Breast epithelium (tissue), 4 donors: ENCODE results near the gene KIAA0825. TPM values are rescaled to one million over a fixed set of nuclear protein-coding genes. Genes with fewer than 3 reads are reported as not detected.

ENCODE experiments used
- DNase-seq, 2 donors: peaks; one replicate each; pipeline ENCODE4 v3.0.0-alpha.2; 2019; ENCODE audit warnings: low spot score in 2 of 2
- H3K27ac ChIP-seq, 2 donors: fragments of 200-600 bp; sonication (generic) in 1 of 2; one replicate each; pipeline ENCODE4 v1.5.1; 2016 to 2019; ENCODE audit warnings: mild to moderate bottlenecking in 1 of 2
- H3K27me3 ChIP-seq, 2 donors: fragments of 200-600 bp; sonication (generic) in 1 of 2; one replicate each; pipeline versions ENCODE4 v1.5.1 to v1.6.0; 2017 to 2019; ENCODE audit warnings: control low read depth in 1 of 2, mild to moderate bottlenecking in 1 of 2
- H3K36me3 ChIP-seq: fragments of 200-600 bp; one replicate; pipeline ENCODE4 v1.5.1; 2019
- H3K4me1 ChIP-seq, 2 donors: fragments of 200-600 bp; sonication (generic); one replicate each; pipeline ENCODE4 v1.5.1; 2016 to 2019; ENCODE audit warnings: control low read depth in 1 of 2
- H3K4me3 ChIP-seq, 3 donors: fragments of 200-600 bp; sonication (generic); 1 replicate in 2 of 3; 2 replicates in 1 of 3; pipeline ENCODE4 v1.5.1; 2016 to 2019; ENCODE audit warnings: mild to moderate bottlenecking in 3 of 3, moderate library complexity in 2 of 3
- H3K9me3 ChIP-seq, 2 donors: fragments of 200-600 bp; sonication (generic) in 1 of 2; one replicate each; pipeline ENCODE4 v1.5.1; 2016 to 2019; ENCODE audit warnings: control low read depth in 1 of 2
- CTCF ChIP-seq, 3 donors: fragments of 450-650 bp; IDR thresholded peaks; one replicate each; pipeline ENCODE4 v1.5.1; 2016 to 2017; ENCODE audit warnings: antibody characterized with exemption in 3 of 3, mild to moderate bottlenecking in 3 of 3, moderate library complexity in 3 of 3
- POLR2A ChIP-seq: fragments of 450-650 bp; IDR thresholded peaks from one replicate; pipeline ENCODE4 v1.6.1; 2016; ENCODE audit warnings: antibody characterized with exemption, mild to moderate bottlenecking, moderate library complexity
- POLR2AphosphoS5 ChIP-seq, 3 donors: sonication (generic); formaldehyde crosslinking; IDR thresholded peaks; one replicate each; pipeline ENCODE4 v1.6.1; 2017; ENCODE audit warnings: antibody characterized with exemption in 3 of 3
- intact Hi-C: fragments of 100-400 bp; cut with DNase I; formaldehyde crosslinking; loops from one replicate; pipeline ENCODE4 v1.15.1; 2023; ENCODE audit warnings: low total_unique reads
- total RNA-seq, 3 donors: library from RNA; depleted of rRNA; stranded (reverse); fragments of >200 nt; gene quantifications; one replicate each; pipeline ENCODE4 v1.1.0, GENCODE V29; 2016

KIAA0825 gene
- total RNA-seq: 10 to 100 TPM in 1 of 3 donors, 1 to 10 TPM in 2; 5.9 to 15.5 (median 7.9) TPM

DNA sequence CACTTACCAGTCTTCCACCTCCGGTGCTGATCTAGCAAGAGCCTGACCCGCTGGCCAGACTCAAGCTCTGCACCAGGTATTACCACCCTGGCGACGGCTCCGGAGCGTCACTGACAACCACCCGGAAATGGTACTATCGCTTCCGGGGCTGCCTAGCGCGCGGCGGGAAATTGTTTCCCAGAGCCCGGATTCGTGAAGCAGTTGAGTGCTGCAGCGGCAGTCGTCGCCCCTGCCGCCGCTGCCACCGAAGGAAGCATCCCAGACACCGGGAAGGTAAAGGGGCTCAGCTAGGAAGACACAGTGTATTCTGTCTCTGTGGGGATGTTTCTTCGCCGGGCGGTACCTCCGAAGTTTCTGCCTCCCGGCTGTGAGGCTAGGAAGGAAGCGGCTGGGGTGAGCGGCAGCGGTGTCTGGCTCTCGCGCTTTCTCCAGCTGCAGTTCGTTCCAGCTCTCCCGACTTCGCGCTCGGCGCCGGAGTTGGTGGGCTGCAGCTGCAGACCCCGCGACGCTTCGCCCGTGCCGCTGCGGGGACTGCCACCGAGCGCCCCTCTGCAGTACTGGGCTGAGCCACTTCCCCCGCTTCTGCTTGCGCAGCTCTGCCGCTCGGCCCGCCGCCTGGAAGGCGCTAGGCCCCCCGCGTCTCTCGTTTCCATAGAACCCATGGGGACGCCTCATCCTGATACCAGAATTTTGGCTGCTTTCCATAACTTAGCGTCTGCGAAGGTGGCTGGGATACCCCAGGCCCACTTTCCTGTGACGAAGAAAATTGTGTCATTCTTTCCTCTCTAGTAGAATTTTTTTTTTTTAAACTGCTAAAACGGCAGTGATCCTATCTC is at the start of gene KIAA0825, which contains the start of gene SLF1:
Gene KIAA0825 (minus strand): TSS at position 112 of the 836 bp plus-strand sequence. CDS start 81,478 bp downstream, outside the sequence.
Gene SLF1 (plus strand): TSS at position 177 of the 836 bp plus-strand sequence. CDS start 10,142 bp downstream, outside the sequence.
- peaks cover 0 to 8% of the 10 kb centered on the region in 2 donors for H3K4me1 ChIP-seq
- H3K27me3 ChIP-seq: no peaks in the 10 kb centered on the region
- H3K4me3 ChIP-seq: peak within 1 kb of the TSS; percentile 54 to 90 (median 78)
- H3K27ac ChIP-seq: peak within 1 kb of the TSS; percentile 73 to 77
- DNase-seq: peak; percentile 76 to 83
- TF ChIP-seq POLR2A (no peak), POLR2AphosphoS5 (IDR thresholded peaks at IDR 0.05) (peak; percentile 9 to 63 (median 54)), CTCF (IDR thresholded peaks at IDR 0.05) (no peak)
- intact Hi-C loops: no loop called here
- H3K9me3 ChIP-seq: no peaks in the 10 kb centered on the region
- no peaks in the 10 kb centered on the region for H3K36me3 ChIP-seq

DNA sequence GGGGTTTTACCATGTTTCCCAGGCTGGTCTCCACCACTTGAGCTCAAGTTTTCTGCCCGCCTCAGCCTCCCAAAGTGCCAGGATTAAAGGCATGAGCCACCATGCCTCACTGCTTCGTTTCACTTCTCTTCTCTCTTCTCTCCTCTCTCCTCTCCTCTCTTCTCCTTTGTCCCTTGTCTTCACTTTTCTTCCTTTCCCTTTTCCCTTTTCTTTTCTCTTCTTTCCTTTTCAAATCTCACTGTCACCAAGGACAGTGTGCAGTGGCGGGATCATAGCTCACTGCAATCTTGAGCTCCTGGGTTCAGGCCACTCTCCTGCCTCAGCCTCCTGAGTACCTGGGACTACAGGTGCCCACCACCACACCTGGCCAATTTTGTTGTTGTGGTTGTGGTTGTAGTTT is 49.5 kb upstream of the KIAA0825 start:
- no peak overlapping the region for H3K27ac ChIP-seq
- H3K4me1 ChIP-seq: no peaks in the 10 kb centered on the region
- intact Hi-C loops: no loop called here
- no peaks in the 10 kb centered on the region for H3K36me3 ChIP-seq
- H3K27me3 ChIP-seq: no peaks in the 10 kb centered on the region
- no peak for DNase-seq
- no peaks in the 10 kb centered on the region for H3K9me3 ChIP-seq
- TF ChIP-seq CTCF (IDR thresholded peaks at IDR 0.05) (no peak), POLR2A (no peak)
- no peak overlapping the region for H3K4me3 ChIP-seq

GRCh38 chr5:94661086-94661485 is 42.7 kb upstream of the KIAA0825 start:
- no peaks in the 10 kb centered on the region for H3K27me3 ChIP-seq
- peaks cover 0 to 11% of the 10 kb centered on the region in 2 donors for H3K9me3 ChIP-seq
- intact Hi-C loops: no loop called here
- no peaks in the 10 kb centered on the region for H3K4me1 ChIP-seq
- H3K36me3 ChIP-seq: no peaks in the 10 kb centered on the region
- no peak overlapping the region for H3K4me3 ChIP-seq
- DNase-seq: no peak
- TF ChIP-seq POLR2AphosphoS5 (IDR thresholded peaks at IDR 0.05): no peak
- no peak for TF ChIP-seq POLR2A
- no peak for TF ChIP-seq CTCF (IDR thresholded peaks at IDR 0.05)
- H3K27ac ChIP-seq: no peak overlapping the region

GRCh38 chr5:94660506-94660905 is 42.1 kb upstream of the KIAA0825 start:
- peaks cover 0 to 15% of the 10 kb centered on the region in 2 donors for H3K9me3 ChIP-seq
- H3K36me3 ChIP-seq: no peaks in the 10 kb centered on the region
- H3K27ac ChIP-seq: no peak overlapping the region
- H3K4me1 ChIP-seq: no peaks in the 10 kb centered on the region
- no peak overlapping the region for H3K4me3 ChIP-seq
- no peak for DNase-seq
- H3K27me3 ChIP-seq: no peaks in the 10 kb centered on the region
- intact Hi-C loops: no loop called here
- TF ChIP-seq CTCF (IDR thresholded peaks at IDR 0.05) (no peak), POLR2AphosphoS5 (IDR thresholded peaks at IDR 0.05) (no peak), POLR2A (no peak)

GRCh38 chr5:94658272-94658671 is 39.9 kb upstream of the KIAA0825 start:
- Histone ChIP-seq H3K4me3 (no peak overlapping the region), H3K4me1 (no peaks in the 10 kb centered on the region), H3K27me3 (no peaks in the 10 kb centered on the region), H3K9me3 (peaks cover 4 to 28% of the 10 kb centered on the region in 2 donors), H3K36me3 (no peaks in the 10 kb centered on the region), H3K27ac (no peak overlapping the region)
- DNase-seq: no peak
- intact Hi-C loops: no loop called here
- no peak for TF ChIP-seq CTCF (IDR thresholded peaks at IDR 0.05)
- TF ChIP-seq POLR2AphosphoS5 (IDR thresholded peaks at IDR 0.05): no peak
- TF ChIP-seq POLR2A: no peak
